ENCODE measurements around the gene ATP8B3. TPM values are rescaled to one million over a fixed set of nuclear protein-coding genes. Genes with fewer than 3 reads are reported as not detected.
A peak's percentile ranks its signal among the peaks of the same experiment; 100 is the strongest.

ATP8B3 gene
- total RNA-seq, 1 donor from 2014 or later = 2.5 TPM

DNA sequence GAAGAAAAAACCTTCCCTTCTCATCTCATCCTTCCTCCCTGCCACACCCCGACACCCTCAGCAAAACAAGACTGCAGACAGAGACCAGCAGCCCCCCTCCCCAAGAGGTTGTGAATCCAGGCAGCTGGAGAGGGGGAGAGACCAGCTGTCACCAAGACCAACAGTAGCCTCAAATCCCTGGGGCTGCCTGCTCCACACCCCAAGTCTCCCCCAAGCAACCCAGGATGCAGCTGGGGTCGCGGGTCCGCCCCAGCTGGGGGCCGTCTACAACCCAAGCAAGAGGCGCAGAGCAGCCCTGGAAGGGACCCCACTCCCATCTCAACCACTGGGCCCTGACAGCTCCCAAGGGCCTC, 44.2 kb upstream of the ATP8B3 start:
- Mint-ChIP-seq H3K27me3 (ENCODE audit: unreplicated experiment) (peaks cover 17% of the 10 kb centered on the region), H3K4me3 (ENCODE audit: unreplicated experiment) (peak overlapping the region; percentile 81), H3K4me1 (ENCODE audit: low read depth, unreplicated experiment) (peaks cover 12% of the 10 kb centered on the region), H3K36me3 (ENCODE audit: unreplicated experiment) (no peaks in the 10 kb centered on the region), H3K9me3 (ENCODE audit: unreplicated experiment) (peaks cover 21% of the 10 kb centered on the region), H3K27ac (ENCODE audit: unreplicated experiment) (peak overlapping the region; percentile 99)
- TF ChIP-seq, protein P1, sequence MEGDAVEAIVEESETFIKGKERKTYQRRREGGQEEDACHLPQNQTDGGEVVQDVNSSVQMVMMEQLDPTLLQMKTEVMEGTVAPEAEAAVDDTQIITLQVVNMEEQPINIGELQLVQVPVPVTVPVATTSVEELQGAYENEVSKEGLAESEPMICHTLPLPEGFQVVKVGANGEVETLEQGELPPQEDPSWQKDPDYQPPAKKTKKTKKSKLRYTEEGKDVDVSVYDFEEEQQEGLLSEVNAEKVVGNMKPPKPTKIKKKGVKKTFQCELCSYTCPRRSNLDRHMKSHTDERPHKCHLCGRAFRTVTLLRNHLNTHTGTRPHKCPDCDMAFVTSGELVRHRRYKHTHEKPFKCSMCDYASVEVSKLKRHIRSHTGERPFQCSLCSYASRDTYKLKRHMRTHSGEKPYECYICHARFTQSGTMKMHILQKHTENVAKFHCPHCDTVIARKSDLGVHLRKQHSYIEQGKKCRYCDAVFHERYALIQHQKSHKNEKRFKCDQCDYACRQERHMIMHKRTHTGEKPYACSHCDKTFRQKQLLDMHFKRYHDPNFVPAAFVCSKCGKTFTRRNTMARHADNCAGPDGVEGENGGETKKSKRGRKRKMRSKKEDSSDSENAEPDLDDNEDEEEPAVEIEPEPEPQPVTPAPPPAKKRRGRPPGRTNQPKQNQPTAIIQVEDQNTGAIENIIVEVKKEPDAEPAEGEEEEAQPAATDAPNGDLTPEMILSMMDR (IDR thresholded peaks at IDR 0.05; ENCODE audit: partially characterized antibody, unreplicated experiment) = no peak
- DNase-seq = peak; percentile 73

- Mint-ChIP-seq H3K36me3 (ENCODE audit: unreplicated experiment) (no peaks in the 10 kb centered on the region), H3K27ac (ENCODE audit: unreplicated experiment) (peak overlapping the region; percentile 99), H3K27me3 (ENCODE audit: unreplicated experiment) (peaks cover 14% of the 10 kb centered on the region), H3K4me3 (ENCODE audit: unreplicated experiment) (peak overlapping the region; percentile 81), H3K9me3 (ENCODE audit: unreplicated experiment) (peaks cover 19% of the 10 kb centered on the region), H3K4me1 (ENCODE audit: low read depth, unreplicated experiment) (peaks cover 15% of the 10 kb centered on the region)
- TF ChIP-seq, protein P1 (IDR thresholded peaks at IDR 0.05; ENCODE audit: partially characterized antibody, unreplicated experiment) = no peak
- no peak for DNase-seq
Measured at GRCh38 chr19:1855828-1856255, 43.8 kb upstream of the ATP8B3 start.

- DNase-seq = peak; percentile 98
- H3K27me3 Mint-ChIP-seq (ENCODE audit: unreplicated experiment) = peaks cover 14% of the 10 kb centered on the region
Measured at GRCh38 chr19:1855040-1855827, 43.2 kb upstream of the ATP8B3 start.

GRCh38 chr19:1854542-1855039, 42.5 kb upstream of the ATP8B3 start:
- Mint-ChIP-seq H3K4me3 (ENCODE audit: unreplicated experiment) (peak overlapping the region; percentile 80), H3K36me3 (ENCODE audit: unreplicated experiment) (no peaks in the 10 kb centered on the region), H3K27me3 (ENCODE audit: unreplicated experiment) (peaks cover 16% of the 10 kb centered on the region), H3K9me3 (ENCODE audit: unreplicated experiment) (peaks cover 19% of the 10 kb centered on the region), H3K27ac (ENCODE audit: unreplicated experiment) (peak overlapping the region; percentile 98), H3K4me1 (ENCODE audit: low read depth, unreplicated experiment) (peaks cover 16% of the 10 kb centered on the region)
- peak; percentile 68 for DNase-seq
- TF ChIP-seq, protein P1 (IDR thresholded peaks at IDR 0.05; ENCODE audit: partially characterized antibody, unreplicated experiment) = no peak

More at GRCh38 chr19:1855040-1855827, 43.2 kb upstream of the ATP8B3 start:
- H3K9me3 Mint-ChIP-seq (ENCODE audit: unreplicated experiment) = peaks cover 19% of the 10 kb centered on the region
- peak overlapping the region; percentile 99 for H3K27ac Mint-ChIP-seq (ENCODE audit: unreplicated experiment)
- no peaks in the 10 kb centered on the region for H3K36me3 Mint-ChIP-seq (ENCODE audit: unreplicated experiment)
- H3K4me3 Mint-ChIP-seq (ENCODE audit: unreplicated experiment) = peak overlapping the region; percentile 81
- TF ChIP-seq, protein P1 (IDR thresholded peaks at IDR 0.05; ENCODE audit: partially characterized antibody, unreplicated experiment) = no peak
- peaks cover 16% of the 10 kb centered on the region for H3K4me1 Mint-ChIP-seq (ENCODE audit: low read depth, unreplicated experiment)

- H3K4me3 Mint-ChIP-seq (ENCODE audit: unreplicated experiment) = no peak overlapping the region
Measured at GRCh38 chr19:1854039-1854541, 42.0 kb upstream of the ATP8B3 start.

More at GRCh38 chr19:1854039-1854541, 42.0 kb upstream of the ATP8B3 start:
- TF ChIP-seq, protein P1 (IDR thresholded peaks at IDR 0.05; ENCODE audit: partially characterized antibody, unreplicated experiment) = no peak
- no peak for DNase-seq
- H3K9me3 Mint-ChIP-seq (ENCODE audit: unreplicated experiment) = peaks cover 17% of the 10 kb centered on the region
- H3K27ac Mint-ChIP-seq (ENCODE audit: unreplicated experiment) = peak overlapping the region; percentile 98
- H3K4me1 Mint-ChIP-seq (ENCODE audit: low read depth, unreplicated experiment) = peaks cover 12% of the 10 kb centered on the region
- peaks cover 16% of the 10 kb centered on the region for H3K27me3 Mint-ChIP-seq (ENCODE audit: unreplicated experiment)
- H3K36me3 Mint-ChIP-seq (ENCODE audit: unreplicated experiment) = no peaks in the 10 kb centered on the region
